K562 (cell line): ENCODE results near the gene TMEM178A.

Experiments used
- KLF1 ChIP-seq: fragments of 450-650 bp; IDR thresholded peaks from 2 replicates; pipeline ENCODE4 v1.6.1; 2016; ENCODE audit warnings: missing genetic modification characterization, missing compliant biosample characterization
- RAD21 ChIP-seq, 2 experiments: fragments of 250-450 bp in 1 of 2; fragments of 450-650 bp in 1 of 2; sonication (Bioruptor Pico) in 1 of 2; formaldehyde crosslinking in 1 of 2; IDR thresholded peaks in 1 of 2; conservative IDR thresholded peaks in 1 of 2; 2 replicates each; pipeline versions ENCODE4 v1.4.0 to v1.8.0; 2020 to 2022; ENCODE audit warnings: mild to moderate bottlenecking in 2 of 2, moderate library complexity in 1 of 2
- TBP ChIP-seq: optimal IDR thresholded peaks from 2 replicates; pipeline ENCODE3; 2011; ENCODE audit warnings: low read depth, low read length, improper control_type of control experiment
- YBX1 ChIP-seq: fragments of 450-650 bp; IDR thresholded peaks from 2 replicates; pipeline ENCODE4 v1.7.1; 2016; ENCODE audit warnings: mild to moderate bottlenecking
- TF ChIP-seq, protein P1 (sequence below): sonication (generic); formaldehyde crosslinking; IDR thresholded peaks from 2 replicates; pipeline ENCODE4 v1.8.1; 2022; ENCODE audit warnings: missing genetic modification reagents

DNA sequence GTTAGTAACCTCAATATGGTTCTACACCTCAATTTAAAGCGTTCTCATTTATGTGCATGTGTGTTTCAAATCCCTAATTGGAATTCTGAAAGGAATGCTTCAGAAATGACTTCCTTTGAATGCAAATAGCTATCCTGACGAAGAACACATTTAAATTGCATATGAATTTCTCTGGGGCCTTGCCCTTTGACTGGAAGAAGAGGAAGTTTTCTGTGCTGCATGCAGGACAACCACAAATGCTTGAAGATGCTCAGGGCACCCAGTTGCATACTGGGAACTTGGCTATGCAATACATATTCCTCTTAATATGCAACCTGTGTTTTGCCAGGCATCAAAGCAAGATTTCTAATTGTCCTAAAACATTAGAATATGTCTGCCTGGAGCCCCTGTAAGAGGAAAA, 55.3 kb downstream of the TMEM178A start:
- TF ChIP-seq, protein P1, sequence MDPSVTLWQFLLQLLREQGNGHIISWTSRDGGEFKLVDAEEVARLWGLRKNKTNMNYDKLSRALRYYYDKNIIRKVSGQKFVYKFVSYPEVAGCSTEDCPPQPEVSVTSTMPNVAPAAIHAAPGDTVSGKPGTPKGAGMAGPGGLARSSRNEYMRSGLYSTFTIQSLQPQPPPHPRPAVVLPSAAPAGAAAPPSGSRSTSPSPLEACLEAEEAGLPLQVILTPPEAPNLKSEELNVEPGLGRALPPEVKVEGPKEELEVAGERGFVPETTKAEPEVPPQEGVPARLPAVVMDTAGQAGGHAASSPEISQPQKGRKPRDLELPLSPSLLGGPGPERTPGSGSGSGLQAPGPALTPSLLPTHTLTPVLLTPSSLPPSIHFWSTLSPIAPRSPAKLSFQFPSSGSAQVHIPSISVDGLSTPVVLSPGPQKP (CRISPR knock-in tag): no peak
- TF ChIP-seq YBX1: no peak
- TF ChIP-seq RAD21 (CRISPR knock-in tag; conservative IDR thresholded peaks at IDR 0.05 in 1 of 2, IDR thresholded peaks at IDR 0.05 in 1 of 2): no peak
- no peak for TF ChIP-seq TBP
- TF ChIP-seq KLF1 (tag): no peak
